Measurements from ENCODE around the gene CD48.

The CD48 gene

DNA sequence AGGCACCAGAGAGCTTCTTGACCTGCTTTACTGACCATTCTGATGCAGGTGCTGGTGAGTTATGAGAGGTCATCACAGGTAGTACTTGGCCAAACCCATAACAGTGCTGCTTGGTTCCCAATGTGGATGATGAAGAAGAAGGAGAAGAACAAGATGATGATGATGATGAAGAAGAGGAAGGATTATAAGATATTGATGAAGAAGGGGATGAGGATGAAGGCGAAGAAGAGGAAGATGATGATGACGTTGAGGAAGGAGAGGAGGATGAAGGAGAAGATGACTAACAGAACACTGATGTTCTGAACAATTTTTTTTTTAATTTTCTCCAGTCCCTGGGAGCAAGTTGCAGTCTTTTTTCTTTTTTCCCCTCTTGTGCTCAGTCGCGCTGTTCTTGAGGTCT lies 40.9 kb downstream of the CD48 start:
- H3K4me3 ChIP-seq: no peak overlapping the region
- TF ChIP-seq, protein P1, sequence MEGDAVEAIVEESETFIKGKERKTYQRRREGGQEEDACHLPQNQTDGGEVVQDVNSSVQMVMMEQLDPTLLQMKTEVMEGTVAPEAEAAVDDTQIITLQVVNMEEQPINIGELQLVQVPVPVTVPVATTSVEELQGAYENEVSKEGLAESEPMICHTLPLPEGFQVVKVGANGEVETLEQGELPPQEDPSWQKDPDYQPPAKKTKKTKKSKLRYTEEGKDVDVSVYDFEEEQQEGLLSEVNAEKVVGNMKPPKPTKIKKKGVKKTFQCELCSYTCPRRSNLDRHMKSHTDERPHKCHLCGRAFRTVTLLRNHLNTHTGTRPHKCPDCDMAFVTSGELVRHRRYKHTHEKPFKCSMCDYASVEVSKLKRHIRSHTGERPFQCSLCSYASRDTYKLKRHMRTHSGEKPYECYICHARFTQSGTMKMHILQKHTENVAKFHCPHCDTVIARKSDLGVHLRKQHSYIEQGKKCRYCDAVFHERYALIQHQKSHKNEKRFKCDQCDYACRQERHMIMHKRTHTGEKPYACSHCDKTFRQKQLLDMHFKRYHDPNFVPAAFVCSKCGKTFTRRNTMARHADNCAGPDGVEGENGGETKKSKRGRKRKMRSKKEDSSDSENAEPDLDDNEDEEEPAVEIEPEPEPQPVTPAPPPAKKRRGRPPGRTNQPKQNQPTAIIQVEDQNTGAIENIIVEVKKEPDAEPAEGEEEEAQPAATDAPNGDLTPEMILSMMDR (IDR thresholded peaks at IDR 0.05): no peak
- H3K27ac ChIP-seq: no peak overlapping the region
- no peak for DNase-seq (ENCODE audit: low spot score)

DNA sequence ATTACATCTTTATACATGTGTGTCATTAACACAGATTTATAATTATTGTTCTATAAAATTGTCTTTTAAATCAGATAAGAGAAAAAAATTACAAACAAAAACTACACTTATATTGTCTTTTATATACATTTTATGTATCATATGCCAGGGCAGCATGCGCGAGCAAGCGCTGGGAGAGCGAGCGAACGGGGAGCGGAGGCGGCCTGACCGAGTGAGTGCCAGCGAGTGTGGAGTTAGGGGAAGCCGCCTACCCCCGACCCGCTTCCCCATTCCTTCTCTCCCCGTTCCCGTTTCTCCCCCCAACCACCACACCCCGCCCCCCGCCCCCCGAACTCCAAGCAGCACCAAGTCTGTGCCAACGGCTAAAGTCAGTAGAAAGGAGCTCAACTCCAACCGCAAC lies 41.8 kb downstream of the CD48 start:
- TF ChIP-seq, protein P1 (IDR thresholded peaks at IDR 0.05): no peak
- no peak overlapping the region for H3K4me3 ChIP-seq
- H3K27ac ChIP-seq: no peak overlapping the region
- DNase-seq (ENCODE audit: low spot score): no peak

DNA sequence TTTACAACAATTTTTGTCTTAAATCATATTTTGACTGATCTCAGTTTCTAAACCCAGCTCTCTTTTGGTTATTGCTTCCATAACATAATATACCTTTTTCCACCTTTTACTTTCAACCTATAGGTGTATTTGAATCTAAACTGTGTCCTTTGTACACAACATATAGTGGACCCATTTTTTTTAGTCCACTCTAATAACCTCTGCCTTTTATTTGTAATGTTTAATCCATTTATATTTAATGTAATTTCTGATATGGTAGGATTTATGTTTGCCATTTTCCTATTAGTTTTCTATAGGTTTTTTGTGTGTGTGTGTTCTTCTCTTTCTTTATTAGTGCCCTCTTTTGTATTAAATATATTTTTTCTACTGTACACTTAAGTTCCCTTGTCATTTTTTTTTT lies 42.3 kb downstream of the CD48 start:
- no peak for DNase-seq (ENCODE audit: low spot score)
- TF ChIP-seq, protein P1 (IDR thresholded peaks at IDR 0.05): no peak
- Histone ChIP-seq H3K27ac (no peak overlapping the region), H3K4me3 (no peak overlapping the region)

DNA sequence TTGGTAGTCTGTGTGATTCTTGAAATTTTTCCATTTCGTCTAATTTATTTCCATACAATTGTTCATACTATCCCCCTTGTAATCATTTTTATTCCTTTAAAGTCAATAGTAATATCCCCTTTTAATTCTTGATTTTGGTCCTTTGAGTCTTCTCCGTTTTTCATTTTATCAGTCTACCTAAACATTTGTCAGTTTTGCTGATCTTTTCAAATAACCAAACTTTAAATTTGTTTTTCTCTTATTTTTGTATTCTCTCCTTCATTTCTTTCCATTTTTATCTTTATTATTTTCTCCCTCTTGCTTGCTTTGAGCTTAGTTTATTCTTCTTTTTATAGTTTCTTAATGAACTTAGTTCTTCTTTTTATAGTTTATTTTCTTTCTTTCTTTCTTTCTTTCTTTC lies 43.7 kb downstream of the CD48 start:
- Histone ChIP-seq H3K27ac (no peak overlapping the region), H3K4me3 (no peak overlapping the region)
- TF ChIP-seq, protein P1 (IDR thresholded peaks at IDR 0.05): no peak
- no peak for DNase-seq (ENCODE audit: low spot score)

DNA sequence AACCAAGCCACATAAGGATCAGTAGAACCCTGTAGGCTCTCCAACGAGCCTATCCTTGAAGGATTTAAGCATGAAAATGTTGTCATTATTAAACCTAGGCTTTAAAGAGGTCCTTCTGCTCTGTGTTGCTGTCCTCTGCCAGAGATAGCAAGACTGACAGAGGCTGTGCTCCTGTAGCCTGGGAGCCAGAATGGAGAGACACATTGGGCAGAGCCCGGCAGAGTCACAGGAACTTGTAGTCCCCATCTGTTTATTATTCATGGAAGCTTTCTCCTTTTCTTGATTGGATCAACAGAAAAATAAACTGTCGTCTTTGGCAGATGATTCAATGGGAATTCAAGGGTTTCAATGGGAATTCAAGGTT lies 45.6 kb downstream of the CD48 start:
- peak overlapping the region in 1 of 2 donors; percentile 55 for H3K27ac ChIP-seq
- DNase-seq (ENCODE audit: low spot score): no peak
- TF ChIP-seq, protein P1 (IDR thresholded peaks at IDR 0.05): no peak
- H3K4me3 ChIP-seq: no peak overlapping the region

DNA sequence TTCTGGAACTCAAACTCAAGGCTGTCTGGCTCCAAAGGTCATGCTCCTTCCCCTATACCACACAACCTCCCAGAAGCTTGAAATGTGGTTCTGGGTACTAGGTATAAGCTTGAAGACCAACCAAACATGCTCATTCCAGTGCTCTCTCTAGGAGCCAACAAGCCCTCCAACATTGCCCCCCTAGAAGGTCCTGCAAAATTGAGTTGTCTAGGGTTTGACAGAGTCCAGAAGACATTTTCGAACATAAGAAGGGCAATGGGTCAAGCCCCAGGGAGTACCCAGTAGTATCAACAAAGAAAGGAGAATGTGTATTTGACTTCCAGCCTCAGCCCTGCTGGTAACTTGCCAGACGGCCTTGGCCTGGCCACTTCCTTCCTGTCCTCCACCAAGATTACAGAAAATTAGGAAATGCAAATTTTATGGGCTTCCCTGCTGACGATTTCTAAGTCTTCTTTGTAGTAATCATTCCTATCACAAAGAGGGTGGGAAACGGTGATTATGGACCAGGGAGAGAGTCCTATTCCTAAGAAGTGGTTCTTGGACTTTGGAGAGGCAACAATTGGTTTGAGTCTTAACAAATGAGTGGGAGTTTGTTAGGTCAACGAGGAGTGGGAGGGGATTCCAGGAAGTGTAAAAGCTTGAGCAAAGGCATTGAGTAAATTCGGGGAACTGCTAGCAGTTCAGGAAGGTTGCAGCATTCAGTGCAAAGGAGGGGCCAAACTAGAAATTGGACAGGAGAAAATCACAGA lies 46.1 kb downstream of the CD48 start:
- H3K4me3 ChIP-seq: no peak overlapping the region
- TF ChIP-seq, protein P1 (IDR thresholded peaks at IDR 0.05): no peak
- H3K27ac ChIP-seq: peak overlapping the region in 1 of 2 donors; percentile 55
- DNase-seq (ENCODE audit: low spot score): no peak

DNA sequence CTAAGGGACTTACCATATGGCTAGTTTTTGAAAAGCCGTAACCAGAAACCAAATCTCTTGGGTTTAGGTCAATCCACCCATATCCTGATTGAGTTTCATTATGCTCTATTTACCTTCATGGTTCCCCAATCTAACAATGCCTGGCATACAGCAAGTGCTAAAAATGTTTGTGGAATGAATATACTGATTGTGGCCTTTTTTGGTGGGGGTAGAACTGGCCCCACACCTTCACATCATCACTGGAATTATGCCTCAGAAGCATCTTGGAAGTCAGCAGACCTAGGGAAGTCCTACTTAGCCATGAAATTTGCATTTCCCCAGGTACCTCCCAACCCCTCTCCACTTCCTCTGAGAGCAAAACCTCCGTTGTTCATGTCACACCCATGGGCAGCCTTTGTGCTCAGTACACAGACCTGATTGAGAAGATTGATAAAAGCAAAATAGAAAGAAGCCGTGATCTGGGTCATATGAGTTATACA lies 47.0 kb downstream of the CD48 start:
- H3K27ac ChIP-seq: no peak overlapping the region

More for the DNA sequence above, 47.0 kb downstream of the CD48 start:
- TF ChIP-seq, protein P1 (IDR thresholded peaks at IDR 0.05): no peak
- no peak overlapping the region for H3K4me3 ChIP-seq
- no peak for DNase-seq (ENCODE audit: low spot score)
